ENCODE results near the gene PTGES.
"Not testable (repeated sequence)": the region's sequence is repeated elsewhere in the genome, so short reads cannot be mapped to it uniquely, and the experiment has no call there.

Gene PTGES

DNA sequence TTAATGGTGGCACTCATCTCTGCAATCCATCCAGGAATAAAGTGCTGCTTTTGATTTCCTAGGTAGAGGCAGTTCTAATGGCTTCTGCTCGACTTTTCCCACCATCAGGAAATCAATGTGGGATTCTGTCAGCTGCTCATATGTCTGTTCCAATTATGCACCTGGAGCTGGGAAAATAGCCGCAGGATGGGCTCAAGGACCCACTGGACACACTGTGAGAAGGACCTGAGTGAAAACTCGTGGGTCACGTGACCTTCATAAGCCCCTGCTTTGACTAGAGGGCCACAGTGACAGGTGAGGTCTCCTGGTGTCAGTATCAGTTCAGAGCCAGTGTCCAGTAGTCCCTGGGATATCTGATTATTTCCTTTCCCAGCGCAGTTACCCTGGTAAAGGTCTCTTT lies 17.9 kb upstream of the PTGES start:
- DNase-seq (ENCODE audit: low read depth in 2 of 2): no peak

DNA sequence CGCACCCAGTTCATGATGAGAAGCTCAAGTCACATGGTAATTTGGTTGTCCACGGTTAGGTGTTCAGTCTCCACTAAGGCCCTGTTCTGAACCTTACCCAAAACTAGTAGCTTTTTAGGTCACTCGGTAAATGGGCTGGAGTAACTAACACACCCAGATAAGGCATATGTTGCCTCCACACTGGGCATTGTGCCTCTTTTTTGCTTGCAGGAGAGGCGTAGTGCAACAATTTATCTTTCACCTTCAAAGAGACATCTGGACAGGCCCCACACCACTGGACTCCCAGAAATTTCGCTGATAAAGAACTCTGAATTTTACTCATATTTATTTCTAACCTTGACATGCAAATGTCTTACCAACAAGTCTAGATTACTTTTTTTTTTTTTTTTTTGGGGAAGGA lies 16.8 kb upstream of the PTGES start:
- DNase-seq (ENCODE audit: low read depth in 2 of 2): no peak

DNA sequence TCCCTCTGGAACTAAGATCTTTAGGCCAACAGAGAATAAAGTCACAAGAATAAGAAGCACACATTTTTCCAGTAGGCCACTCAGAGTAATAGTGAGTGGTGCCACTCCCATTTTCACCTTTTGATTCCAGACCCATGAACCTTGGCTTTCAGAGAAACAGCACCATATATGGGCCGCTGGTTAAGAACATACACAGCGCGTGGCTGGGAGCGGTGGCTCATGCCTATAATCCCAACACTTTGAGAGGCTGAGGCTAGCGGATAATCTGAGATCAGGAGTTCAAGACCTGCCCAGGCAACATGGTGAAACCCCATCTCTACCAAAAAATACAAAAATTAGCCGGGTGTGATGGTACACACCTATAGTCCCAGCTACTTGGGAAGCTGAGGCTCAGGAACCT lies 15.6 kb upstream of the PTGES start:
- DNase-seq (ENCODE audit: low read depth in 2 of 2): no peak

DNA sequence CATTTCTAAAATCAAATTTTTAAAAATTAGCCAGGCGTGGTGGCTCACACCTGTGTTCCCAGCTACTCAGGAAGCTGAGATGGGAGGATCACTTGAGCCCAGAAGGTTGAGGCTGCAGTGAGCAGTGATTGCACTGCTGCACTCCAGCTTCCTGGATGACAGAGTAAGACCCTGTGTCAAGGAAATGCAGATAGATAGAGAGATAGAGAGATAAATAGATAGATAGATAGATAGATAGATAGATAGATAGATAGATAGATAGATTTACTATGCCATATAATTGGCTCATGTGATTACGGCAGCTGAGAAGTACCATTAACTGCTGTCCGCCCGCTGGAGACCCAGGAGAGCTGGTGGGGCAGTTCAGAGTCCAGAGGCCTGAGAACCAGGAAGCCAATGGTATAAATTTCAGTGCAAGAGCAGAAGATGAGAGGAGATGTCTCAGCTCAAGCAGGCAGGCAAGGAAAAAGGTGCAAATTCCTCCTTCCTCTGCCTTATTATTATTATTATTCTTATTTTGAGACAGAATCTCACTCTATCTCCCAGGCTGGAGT lies 13.0 kb upstream of the PTGES start:
- no peak for DNase-seq (ENCODE audit: low read depth in 2 of 2)

DNA sequence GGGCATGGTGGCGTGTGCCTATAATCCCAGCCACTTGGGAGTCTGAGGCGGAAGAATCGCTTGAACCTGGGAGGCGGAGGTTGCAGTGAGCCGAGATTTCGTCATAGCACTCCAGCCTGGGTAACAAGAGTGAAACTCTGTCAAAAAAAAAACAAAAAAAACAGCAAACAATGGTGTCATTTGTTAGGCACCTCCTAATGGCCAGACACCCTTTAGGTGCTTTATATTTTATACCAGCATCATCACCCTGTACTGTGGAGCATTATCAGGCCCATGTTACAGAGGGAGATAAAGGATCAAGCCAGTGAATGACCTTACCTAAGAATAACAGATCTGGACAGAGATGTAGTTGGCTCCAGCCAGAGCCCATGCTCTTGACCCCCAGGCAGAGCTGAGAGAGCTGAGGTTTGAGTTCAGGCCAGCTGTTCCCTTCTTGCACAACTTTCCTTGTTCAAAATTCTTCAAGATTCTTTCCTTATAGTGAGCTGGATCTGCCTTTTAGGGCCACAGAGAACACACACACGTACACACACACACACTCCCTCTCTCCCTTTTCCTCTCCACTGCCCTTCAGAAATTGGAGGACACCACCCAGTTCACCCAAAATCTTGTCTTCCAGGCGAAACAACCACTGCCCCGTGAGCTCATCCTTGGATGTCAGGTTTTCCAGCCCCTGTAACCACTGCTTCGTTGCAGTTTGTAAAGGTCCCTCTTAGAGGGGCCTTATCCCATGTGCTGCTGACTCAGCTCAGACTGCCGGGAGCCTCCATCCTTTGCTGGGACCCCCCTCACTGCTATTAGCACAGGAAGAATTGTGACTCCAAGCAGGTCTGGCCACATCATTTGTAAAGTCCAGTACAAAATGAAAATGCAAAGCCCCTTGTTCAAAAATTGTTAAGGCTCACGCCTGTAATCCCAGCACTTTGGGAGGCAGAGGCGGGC lies 10.4 kb upstream of the PTGES start:
- DNase-seq (ENCODE audit: low read depth in 2 of 2): no peak

DNA sequence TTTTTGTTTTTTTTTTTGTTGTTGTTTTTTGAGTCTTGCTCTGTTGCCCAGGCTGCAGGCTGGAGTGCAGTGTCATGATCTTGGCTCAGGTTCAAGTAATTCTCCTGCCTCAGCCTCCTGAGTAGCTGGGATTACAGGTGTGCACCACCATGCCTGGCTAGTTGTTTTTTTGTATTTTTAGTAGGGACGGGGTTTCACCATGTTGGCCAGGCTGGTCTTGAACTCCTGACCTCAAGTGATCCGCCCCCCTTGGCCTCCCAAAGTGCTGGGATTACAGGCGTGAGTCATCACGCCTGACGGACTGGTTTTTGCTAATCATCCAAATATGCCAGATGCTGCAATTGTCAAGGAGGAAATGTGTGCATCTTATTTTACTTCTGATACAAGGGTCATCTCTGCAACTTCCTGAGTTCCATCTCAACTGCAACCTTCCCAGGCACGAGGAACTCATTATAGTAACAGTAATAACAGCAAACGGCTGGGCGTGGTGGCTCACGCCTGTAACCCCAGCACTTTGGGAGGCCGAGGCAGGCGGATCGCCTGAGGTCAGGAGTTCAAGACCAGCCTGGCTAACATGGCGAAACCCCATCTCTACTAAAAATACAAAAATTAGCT lies 9.6 kb upstream of the PTGES start:
- not testable (repeated sequence) for DNase-seq (ENCODE audit: low read depth in 2 of 2)

DNA sequence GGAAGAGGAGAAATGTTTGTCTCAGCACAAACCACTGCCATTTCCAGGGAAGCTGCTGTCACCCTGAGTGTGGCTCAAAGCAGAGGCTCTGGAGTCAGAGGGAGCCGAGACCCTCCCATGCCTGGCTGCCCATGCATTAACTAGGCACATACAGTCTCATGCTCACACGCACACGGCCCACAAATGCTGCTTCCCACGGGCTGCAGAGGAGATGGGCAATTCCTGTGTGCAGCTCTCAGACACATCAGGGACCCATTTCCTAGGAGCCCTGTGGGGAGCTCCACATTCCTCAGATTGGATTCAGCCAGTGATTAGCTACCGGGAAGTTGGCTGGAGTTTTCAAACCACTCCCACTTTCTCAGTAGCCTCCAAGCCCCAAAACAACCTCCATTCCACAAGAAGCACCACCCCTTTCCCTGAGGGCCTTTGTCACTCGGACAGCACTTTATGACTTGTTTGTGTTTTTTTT lies 9.1 kb upstream of the PTGES start:
- no peak for DNase-seq (ENCODE audit: low read depth in 2 of 2)

DNA sequence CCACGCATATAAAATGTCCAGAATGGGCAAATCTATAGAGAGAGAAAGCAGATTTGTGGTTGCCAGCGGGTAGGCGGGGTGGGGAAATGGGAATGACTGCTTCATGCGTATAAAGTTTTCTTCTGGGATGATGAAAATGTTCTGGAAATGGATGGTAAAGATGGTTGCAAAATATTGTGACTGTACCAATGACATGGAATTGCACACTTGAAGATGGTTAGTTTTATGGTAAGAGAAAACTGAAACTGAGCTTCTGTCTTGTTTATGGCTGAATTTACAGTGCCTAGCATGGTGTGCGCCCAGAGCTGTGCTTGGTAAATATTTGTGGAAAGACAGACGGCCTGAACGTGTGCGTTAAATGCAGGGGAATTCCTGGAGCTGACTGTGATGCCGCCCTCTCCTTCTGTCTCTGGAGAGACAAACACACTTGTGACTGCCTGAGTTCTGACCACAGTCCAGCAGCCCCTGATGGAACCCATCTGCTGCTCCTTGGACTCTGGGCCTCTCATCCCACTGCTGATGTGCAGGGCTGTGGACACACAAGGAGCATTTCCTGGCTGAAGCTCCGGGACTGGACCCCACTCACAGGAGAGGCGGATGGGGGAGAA lies 8.6 kb upstream of the PTGES start:
- no peak for DNase-seq (ENCODE audit: low read depth in 2 of 2)

DNA sequence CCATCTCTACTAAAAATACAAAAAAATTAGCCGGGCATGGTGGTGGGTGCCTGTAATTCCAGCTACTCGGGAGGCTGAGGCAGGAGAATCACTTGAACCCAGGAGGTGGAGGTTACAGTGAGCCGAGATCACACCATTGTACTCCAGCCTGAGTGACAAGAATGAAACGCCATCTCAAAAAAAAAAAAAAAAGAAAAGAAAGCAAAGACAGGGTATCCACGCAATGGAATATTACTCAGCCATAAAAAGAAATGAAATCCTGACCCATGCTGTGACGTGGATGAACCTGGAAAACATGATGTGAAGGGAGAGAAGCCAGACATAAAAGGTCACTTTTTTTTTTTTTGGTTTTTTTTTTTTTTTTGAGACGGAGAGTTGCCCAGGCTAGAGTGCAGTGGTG lies 7.9 kb upstream of the PTGES start:
- DNase-seq (ENCODE audit: low read depth in 2 of 2): not testable (repeated sequence)

DNA sequence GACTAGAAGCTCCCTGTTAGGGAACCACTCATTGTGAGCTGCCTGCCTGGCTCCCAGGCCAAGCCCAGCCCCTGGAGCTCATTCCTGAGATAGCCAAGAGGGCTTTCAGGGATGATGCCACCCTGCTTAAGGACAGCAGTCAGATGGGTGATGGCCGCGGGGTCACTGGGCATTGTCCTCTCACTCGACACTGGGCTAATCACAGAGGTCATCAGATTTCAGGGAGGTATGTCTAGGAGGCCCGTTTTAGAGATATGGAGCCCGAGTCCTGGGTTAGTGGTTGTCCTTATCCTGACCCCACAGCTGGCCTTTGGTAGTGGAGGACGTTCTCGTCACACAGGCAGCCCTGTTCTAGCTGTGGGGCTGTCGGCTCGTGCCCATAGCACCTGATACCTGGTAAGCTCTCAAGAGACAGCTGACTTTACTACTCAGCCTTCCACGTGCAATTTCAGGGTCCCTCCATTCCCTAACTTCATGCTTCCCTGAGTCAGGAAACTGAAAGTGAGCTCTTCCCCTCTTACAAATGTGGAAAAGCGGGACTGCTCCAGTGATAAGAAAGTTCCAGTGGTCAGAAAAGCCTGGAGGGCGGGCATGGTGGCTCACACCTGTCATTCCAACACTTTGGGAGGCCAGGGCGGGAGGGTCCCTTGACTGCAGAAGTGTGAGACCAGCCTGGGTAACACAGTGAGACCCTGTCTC lies 7.1 kb upstream of the PTGES start:
- no peak for DNase-seq (ENCODE audit: low read depth in 2 of 2)

DNA sequence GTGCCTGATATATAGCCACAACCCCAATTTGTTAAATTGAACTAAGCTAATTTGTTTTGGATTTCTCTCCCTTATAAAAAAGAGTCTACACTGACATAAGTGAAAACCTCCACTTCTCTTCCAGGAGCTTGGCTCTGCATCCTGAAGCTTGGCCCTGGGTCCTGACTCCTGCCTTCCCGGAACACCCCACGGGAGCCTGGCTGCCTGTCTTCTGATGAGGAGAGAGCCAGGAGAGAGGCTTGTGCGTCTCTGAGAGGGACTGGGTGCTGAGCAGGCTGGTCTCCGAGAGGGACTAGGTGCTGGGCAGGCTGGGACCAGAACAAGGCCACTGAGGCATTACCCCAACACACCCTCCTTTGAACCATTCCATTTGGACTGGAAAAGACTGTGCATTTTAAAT lies 6.5 kb upstream of the PTGES start:
- DNase-seq (ENCODE audit: low read depth in 2 of 2): no peak

DNA sequence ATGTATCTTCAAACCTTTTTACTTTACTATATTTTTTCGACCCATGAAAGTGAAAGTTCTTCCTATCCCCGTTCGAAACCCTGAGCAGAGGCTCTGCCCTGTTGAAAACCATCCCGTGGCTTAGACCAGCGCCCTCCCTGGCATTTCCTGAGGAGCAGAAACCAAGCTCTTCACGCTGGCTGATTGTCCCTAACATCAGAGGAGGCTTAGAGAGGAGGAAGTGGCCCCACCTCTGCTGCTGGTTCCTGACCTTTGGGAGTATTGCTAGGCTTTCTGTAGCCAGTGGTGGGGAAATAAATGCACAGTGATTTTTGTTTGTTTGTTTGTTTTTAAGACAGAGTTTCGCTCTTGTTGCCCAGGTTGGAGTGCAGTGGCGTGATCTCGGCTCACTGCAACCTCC lies 4.2 kb upstream of the PTGES start:
- DNase-seq (ENCODE audit: low read depth in 2 of 2): no peak

DNA sequence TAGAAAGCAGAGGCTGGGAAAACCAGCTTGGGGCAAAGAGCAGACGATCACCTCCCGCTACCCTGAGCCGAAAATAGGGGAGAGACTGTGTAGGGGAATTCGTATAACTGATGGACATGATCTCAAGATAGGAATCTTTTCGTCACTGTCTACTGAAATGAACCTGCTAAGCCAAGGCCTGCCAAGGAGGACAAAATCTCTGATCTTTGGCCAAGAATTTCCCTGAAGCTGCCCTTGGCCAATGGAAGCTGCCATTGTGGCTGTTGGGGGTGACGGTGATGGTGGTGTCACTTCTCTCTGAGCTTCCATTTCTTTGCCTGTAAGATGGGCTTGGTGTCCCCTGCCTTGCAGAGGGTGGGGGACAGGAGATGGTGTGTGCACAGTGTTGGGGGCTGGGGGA lies 3.3 kb upstream of the PTGES start:
- DNase-seq (ENCODE audit: low read depth in 2 of 2): no peak

DNA sequence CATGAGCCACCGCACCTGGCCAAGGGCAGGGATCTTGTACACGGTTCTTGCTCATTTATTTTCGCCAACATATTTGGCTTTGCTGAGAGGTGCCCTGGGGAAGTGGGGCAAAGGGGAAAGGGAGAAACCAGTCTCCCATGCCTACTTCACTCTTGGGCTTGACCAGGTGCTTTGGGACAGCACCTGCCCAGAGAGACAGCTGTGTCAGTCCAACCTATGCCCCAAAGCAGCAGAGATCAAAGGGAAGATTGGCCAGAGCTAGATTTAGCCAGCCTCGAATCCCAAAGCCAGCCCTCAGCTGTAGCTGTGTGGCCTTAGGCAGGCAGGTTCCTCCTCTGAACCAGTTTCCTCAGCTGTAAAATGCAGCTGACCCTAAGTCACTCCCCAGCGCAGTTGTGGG lies 2.3 kb upstream of the PTGES start:
- DNase-seq (ENCODE audit: low read depth in 2 of 2): no peak

DNA sequence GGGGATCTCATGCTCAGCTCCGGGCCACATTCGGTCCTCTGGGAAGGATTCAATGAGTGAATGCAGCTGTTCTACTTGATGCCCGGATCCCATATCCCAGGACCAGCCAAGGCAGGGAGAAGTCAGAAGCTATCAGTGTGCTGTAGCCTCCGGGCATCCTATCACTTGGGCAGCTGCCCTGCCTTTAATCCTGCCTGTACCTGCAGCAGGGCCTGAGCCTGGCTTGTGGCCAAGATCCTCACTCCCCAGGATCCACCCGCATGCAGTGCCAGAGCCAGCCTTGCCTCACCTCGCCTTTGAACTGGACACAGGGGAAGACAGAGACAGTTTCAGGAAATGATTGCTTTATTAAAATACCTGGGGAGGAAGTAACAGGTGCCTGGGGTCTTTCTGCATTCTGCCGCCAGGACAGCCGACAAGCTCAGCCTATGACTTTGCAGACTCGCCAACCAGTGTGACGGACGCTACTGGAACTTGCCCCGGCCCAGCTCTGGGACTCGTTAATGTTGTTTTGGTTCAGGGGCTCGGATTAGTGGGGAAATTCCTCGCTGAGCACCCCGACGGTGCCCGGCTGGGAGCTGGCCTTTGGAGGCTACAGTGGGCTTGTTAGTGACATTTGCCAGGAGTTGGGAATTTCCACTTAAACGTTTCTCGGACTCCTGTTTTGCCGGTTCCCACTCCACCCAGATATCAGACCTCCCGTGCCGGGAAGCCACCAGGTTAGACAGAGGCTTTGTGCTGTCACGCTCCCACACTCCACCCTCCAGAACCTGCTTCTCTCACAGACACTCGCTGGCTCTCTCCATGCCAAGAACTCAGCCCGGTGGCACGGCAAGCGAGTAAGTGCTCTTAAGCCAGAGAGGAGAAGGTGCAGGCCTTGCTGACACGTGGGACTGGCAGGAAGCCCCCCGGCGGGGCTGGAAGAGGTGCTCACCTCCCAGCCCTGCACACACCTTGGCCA lies 721 bp downstream of the PTGES start:
- no peak for DNase-seq (ENCODE audit: low read depth in 2 of 2)

DNA sequence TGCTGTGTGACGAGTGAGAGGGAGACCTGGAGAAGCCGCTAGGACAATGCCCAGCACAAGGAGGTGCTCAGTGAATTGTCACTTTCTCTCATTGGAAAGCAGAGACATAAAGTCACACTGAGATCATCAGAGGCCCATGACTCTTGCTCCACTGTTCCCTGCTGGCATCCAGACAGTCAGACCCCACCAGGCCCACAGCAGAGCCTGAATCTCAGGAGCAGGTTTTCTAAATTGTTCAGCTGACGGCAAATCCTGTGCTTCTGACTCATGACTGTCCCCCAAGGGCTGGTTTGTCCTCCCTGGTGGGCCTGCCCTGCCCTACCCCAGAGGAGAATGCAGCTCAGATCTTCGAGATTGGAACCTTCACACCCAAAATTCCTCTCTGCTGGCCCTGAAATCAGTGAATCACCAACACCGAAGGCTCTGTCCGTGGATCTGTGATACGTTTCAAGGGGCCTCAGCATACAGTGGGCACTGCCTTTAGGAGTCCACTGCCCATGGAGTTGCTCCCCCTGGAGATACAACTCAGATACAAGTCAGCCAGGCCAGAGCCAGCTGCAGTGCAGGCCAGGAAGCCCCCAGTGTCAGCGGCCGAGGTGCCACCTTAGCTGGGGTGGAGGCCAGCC lies 2.7 kb downstream of the PTGES start:
- DNase-seq (ENCODE audit: low read depth in 2 of 2): no peak

DNA sequence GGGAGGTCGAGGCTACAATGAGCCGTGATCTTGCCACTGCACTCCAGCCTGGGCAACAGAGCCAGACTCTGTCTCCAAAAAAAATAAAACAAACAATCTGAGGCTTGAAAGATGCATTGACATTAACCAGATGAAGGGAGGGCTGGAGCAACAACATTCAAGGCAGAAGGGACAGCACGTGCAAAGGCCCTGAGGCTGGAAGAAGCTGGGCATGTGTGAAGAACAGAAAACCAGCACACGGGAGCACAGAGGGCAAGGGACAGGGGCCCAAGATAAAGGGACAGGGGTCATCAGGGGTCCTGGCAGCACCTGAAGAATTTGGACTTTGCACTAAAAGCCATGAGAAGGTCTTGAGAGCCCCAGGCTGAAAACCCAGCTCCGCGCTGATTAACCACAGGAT lies 3.3 kb downstream of the PTGES start:
- DNase-seq (ENCODE audit: low read depth in 2 of 2): no peak

DNA sequence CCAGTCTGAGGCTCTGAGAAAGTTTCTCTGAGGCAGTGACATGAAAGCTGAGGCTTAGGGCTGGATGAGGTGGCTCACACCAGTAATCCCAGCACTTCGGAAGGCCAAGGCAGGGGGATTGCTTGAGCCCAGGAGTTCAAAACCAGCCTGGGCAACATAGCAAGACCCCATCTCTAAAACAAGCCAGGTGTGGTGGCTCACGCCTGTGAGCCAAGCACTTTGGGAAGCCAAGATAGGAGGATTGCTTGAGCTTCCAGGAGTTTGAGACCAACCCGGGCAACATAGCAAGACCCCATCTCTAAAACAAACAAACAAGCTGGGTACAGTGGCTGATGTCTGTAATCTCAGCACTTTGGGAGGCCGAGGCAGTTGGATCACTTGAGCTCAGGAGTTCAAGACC lies 3.8 kb downstream of the PTGES start:
- DNase-seq (ENCODE audit: low read depth in 2 of 2): not testable (repeated sequence)

DNA sequence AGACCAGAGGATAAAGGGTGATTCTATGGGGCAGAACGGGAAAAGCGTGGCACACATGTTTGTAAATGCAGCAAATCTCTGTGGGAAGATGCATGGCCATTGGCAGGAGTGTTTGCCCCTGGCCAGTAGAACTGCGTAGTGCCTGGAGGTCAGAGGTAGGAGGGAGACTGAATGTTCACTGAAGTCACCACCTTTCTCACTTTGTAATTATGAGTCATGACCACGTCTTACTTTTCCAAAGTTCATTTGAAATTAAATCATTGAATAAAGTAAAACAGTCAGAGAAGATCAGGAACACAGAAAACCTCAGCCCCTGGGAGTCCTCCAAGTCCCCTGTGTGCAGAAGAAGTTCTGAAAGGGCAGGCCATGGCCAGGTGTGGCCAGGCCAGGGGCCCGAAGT lies 4.6 kb downstream of the PTGES start:
- no peak for DNase-seq (ENCODE audit: low read depth in 2 of 2)

DNA sequence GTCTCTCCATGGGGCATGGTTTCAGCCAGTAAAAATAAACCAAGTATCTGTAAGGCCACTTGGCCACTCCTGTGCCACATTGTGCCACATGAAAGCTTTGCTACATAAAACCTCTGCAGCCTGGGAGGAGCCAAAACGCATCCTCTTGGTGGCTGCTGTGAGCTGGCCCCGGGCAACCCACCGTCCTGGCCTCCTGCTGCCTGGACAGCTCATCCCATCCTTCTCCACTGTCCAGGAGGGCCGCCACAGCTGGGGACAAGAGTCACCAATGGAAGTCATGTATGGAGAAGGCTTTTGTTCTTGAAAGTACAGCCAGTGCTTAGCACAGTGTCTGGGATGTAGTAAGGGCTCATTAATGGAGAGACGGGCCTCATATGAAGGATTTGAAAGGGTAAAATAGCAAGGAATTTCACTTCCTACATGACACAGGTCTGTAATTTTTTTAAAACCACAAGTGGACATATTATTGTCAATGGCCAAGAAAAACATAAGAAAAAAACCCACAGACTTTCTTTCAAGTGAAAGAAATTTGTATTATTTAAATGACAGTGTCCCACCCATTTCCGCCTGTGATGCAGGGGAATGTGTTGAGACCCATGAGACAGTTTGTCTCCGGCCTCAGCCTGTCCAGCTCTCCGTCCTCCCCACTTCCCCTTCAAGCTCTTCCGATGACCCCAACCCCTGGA lies 6.6 kb downstream of the PTGES start:
- no peak for DNase-seq (ENCODE audit: low read depth in 2 of 2)
